Stimulated activated CD4-positive, alpha-beta T cell treated with anti-CD3 and anti-CD28 coated beads, Interleukin-12 subunit alpha, Interleukin-12 subunit beta, amount 100 ng/mL, for 24 hours (primary cell): ENCODE results near the gene POLR3G.

Experiments
- DNase-seq, 2 experiments: peaks; one replicate each; pipeline ENCODE4 v3.0.0-alpha.2; 2020; ENCODE audit warnings: low read depth in 2 of 2

The POLR3G gene

GRCh38 chr5:90550963-90551362, 76.3 kb downstream of the POLR3G start:
- no peak for DNase-seq

GRCh38 chr5:90551376-90551775, 76.7 kb downstream of the POLR3G start:
- no peak for DNase-seq

GRCh38 chr5:90553711-90554110, 79.0 kb downstream of the POLR3G start:
- DNase-seq, result no peak

GRCh38 chr5:90554358-90555006, 79.8 kb downstream of the POLR3G start:
- no peak for DNase-seq

- DNase-seq, result no peak
Observed at GRCh38 chr5:90555666-90556065, 81.0 kb downstream of the POLR3G start.

GRCh38 chr5:90557391-90557790, 82.7 kb downstream of the POLR3G start:
- no peak for DNase-seq

- no peak for DNase-seq
Observed at GRCh38 chr5:90557871-90558270, 83.2 kb downstream of the POLR3G start.

- DNase-seq, result no peak
Observed at GRCh38 chr5:90558344-90559192, 83.9 kb downstream of the POLR3G start, which contains the start of gene ADGRV1. ADGRV1 (plus strand) TSS chr5:90558797; CDS start chr5:90558896, 99 bp downstream.

- DNase-seq, result no peak
Observed at GRCh38 chr5:90560771-90561170, 86.1 kb downstream of the POLR3G start.

- no peak for DNase-seq
Observed at GRCh38 chr5:90561766-90562165, 87.1 kb downstream of the POLR3G start.

GRCh38 chr5:90562341-90562740, 87.7 kb downstream of the POLR3G start:
- no peak for DNase-seq

- DNase-seq, result no peak
Observed at GRCh38 chr5:90563108-90563507, 88.4 kb downstream of the POLR3G start.
